ENCODE measurements around the gene SLC37A3.
"Not testable (repeated sequence)": the region's sequence is repeated elsewhere in the genome, so short reads cannot be mapped to it uniquely, and the experiment has no call there.

The SLC37A3 gene

DNA sequence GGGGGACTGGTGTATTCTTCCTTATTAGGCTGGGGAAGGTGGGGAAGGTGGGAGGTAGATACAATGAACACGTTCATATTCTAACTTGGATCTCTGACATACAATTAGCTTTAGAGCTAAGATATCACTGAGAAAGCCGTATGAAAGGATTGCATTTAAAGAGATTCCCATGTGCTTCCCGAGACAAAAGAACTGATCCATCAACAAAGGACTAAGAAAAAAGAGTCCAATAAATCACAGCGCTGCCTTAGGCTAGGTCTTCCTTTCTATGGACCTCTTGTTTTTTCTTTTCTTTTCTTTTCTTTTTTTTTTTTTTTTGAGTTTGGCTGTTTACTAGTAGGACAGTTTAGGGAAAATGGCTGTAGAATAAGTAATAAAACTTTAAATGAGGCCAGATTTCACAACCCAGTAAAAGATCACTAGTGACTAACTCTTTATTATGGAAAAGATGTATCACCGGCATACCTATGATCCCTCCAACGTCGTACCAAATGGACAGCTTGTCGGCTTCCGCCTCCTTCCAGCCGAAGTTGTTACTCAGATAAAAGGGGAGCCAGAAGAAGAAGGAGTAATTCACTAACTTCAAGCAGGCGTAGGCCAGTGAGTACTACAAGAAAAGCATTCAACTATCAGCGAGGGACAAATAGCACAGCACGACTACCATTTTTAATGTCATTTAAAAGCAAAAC is 50.0 kb downstream of the SLC37A3 start:
- no peak for DNase-seq (ENCODE audit: low spot score)

DNA sequence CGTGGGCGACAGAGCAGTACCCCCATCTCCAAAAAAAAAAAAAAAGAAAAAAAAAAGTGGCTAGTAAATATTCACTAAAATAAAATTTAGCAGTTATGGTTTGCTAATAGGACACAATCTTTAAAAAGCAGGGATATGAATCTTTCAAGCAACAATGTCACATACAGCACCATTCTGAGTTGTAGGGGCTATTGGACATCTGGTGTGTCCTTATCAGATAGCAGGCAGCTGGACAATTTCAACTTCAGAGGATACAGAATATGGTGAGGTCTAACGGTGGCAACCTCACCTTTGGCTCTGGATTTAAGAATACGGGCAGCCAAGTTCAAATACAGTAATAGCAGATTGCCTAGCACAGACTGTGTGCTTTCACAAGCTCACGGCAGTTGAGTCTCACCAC is 51.1 kb downstream of the SLC37A3 start:
- DNase-seq (ENCODE audit: low spot score): no peak

DNA sequence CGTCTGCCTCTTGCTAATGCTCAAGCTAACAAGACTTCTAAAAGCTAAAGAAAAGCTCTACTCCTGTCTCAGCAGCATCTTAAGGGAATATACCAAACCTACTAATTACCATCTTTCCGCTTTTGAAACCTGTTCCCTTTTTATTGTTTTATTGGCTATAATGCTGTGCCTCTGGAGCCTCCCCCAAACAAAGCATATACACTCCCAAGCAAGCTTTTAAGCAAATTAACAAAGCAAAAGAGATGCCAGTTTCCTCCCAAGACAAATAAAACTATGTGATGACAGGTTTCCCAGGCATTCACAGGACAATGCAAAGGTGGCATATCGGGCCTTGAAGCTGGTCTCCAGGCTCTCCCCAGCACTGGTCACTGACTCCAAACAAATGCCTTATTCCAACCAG is 52.9 kb downstream of the SLC37A3 start:
- DNase-seq (ENCODE audit: low spot score): no peak

DNA sequence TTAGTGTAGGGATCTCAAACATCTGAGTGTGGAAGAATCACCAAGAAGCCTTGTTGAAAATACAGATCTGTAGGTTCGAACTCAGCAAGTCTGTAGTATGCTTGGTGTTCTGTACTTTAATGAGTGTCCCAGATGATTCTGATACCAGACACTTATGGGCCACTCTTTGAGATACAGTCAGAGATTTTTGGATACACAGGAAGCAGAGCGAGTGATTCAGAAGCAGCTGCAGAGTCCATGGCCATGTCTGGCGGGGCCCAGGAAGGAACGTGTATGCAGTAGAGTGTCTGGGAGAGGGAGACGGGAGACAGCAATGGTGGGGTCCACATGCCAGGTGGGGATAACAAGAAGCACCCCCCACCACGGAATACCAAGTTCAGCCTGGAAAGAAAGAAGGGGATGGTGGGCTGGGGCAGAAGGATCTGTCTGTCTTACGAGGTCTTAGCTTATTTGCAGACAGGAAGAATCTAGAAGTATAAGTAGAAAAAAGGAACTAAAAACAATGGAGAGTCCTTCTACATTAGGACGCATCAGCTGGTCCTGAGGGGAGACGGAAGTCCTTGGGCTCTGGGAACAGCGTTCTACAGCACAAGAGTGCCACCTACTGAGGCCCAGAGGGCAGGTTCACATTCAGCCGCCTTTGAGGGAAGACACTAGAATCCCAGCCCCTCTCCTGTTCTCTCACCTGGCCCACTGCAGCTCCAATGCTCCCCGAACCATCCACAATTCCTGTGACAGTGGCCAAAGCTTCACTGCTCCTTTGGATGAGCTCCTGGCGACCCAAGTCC is 55.4 kb downstream of the SLC37A3 start:
- DNase-seq (ENCODE audit: low spot score): peak; percentile 67

DNA sequence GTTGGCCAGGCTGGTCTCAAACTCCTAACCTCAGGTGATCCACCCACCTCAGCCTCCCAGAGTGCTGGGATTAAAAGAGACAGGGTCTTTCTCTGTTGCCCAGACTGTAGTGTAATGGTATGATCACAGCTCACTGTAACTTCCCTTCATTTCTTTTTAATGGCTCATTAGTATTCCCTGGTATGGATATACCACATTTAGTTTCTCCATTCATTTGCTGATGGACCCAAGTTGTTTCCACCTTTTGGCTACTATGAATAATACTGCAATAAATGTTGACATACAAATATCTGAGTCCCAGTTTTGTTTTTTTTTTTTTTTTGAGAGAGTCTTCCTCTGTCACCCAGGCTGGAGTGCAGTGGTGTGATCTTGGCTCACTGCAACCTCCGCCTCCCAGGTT is 59.4 kb downstream of the SLC37A3 start:
- not testable (repeated sequence) for DNase-seq (ENCODE audit: low spot score)

DNA sequence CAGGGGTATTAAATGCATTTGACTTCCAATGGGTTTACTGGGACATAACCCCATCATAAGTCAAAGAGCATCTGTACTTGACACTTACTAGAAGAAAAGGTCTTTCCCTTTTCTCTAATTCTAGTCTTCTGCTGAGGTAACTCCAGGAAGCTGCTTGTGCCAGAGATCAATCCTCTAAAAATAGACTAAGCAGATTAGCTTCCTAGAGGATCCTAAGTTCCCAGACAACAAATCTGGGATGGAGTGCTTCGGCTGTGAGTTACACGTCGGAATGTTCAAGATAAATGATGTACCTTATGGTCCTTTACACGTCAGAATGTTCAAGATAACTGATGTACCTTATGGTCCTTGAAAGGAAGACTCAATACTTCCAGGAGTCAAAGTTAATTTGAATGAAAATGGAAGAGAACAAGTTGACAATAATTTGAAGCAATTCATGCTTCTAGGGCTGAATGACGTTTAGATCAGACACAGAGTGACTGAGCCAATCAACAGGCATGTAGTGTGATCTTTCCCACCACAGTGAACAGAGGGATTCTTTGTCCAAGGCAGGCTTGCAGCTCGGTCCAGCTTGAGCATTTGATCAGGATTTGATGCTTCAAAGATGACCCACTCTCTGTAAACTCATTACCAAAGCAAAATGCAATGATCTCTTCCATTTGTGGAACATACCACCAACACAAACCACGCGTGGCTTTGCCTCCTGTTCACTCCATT is 63.8 kb downstream of the SLC37A3 start:
- DNase-seq (ENCODE audit: low spot score): no peak

DNA sequence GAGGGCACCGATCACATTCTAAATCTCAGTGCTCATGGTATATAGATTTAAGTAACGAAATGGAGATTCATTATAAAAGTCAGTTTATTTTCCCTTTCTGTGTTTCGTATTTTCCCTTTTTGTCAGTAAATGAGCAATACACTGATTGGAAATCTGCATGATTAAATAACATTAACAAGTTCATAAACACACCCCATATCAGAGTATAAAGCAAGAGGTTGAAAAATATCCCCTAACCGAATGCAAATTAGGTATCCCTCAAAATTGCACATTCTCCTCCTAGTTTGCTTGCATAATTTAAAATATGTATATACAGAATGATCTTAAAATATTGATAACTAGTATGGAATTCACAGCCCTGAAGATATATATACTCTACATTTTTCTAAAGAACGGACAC is 64.6 kb downstream of the SLC37A3 start:
- no peak for DNase-seq (ENCODE audit: low spot score)

DNA sequence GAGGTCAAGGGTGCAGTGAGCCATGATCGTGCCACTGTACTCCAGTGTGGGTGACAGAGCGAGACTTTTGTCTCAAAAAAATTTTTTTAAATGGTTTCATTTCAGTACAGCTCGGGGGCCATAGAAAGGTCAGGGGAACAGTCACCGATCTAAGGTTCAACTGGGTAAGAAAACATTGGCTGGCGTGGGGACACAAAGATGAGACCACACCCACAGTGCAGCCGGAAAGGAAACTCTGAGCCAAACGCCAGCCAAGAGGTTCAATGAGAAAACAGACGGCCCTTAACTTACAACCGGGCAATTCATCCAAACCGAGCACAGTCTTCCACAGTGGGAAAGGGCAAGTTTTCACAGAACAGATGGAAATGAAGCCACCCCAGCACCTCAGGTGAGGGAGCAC is 65.1 kb downstream of the SLC37A3 start:
- no peak for DNase-seq (ENCODE audit: low spot score)

DNA sequence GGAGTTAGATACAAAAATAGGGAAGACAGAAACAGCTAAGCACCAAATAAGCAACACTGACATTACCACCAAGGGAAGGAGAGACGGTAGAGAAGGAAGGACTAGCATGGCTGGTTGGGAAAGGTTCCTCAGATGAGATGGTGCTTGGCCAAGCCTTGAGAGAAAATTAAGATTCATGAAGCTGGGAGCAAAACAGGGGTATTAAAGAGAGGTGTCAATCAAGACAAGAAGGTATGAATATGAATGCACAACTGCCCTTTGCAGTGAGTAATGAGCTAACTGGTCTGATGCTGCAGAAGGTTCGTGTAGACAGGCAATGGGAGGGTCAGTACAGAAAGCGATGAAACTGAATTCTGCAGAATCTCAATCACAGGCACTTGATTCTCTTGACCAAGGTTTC is 67.7 kb downstream of the SLC37A3 start:
- no peak for DNase-seq (ENCODE audit: low spot score)

DNA sequence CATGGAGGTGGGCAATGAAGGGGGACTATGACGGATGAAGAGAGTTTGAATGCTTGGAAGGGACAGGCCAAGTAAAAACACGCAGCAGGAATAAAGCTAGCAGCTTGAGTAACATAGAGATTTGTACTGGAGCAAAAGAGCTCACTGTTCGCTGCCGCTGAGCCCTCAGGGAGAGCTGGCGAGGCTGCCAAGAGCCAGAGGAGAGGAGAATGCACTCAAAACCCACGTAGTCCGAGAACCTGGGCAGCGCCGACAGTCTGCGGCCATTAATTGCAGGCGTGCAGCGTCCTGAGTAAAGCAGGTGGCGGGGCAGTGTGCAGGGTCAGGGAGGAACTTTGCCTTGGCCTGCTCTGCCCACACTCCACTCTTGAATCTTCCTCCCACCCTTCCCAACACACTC is 68.2 kb downstream of the SLC37A3 start:
- no peak for DNase-seq (ENCODE audit: low spot score)

DNA sequence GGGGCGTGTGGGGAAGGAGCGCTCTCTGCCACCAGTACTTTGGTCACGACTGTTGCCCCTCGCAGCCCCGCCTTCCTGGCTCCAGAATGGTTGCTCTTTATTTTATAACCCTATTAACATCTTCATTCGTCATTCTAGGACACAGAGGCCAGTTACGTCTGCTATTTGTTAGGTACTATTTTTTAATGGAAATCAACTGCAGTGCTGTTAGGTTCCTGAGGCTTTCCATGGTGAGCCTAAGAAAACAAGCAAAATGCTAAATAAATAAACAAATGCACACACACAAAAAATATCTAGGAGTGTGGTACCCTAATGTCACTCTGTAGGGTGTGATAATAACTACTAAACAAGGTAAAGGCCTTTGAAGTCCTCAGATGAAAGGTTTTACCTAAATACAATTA is 71.1 kb downstream of the SLC37A3 start:
- no peak for DNase-seq (ENCODE audit: low spot score)

DNA sequence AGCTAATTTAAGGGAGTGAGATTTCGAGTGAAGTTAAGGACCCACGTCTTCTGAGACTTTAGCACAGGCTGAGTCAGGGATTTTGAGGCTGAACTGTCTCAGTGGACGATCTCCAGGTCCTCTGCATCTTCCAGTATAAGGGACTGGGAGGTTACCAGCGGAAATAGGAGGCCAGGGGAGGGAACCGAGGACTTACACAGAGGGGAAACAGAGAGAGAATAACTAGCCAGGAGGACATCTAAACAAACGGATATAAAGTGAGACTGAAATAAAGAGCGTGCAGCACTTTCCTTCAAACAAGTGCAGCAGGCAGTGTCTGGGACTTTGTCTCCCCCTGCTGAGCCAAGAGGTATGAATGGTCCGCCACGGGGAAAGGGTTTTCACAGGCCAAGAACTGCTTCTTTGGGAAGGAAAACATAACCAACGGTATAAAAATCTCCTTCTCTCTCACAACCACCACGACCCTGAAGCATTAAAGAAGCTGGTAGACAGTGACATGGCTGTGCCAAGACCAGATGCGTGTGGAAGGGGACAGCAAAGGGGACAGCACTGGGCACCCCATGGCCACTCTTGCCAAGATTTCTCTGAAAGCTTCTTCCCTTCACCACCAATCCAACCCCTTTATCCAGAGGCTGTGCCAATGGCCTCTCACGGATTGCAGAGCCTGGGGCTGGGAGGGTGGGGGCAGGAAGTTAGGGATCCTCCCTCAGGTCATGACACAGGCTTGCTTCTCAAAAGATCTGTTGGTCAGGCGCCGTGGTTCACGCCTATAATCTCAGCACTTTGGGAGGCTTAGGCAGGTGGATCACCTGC is 72.0 kb downstream of the SLC37A3 start:
- DNase-seq (ENCODE audit: low spot score): no peak

DNA sequence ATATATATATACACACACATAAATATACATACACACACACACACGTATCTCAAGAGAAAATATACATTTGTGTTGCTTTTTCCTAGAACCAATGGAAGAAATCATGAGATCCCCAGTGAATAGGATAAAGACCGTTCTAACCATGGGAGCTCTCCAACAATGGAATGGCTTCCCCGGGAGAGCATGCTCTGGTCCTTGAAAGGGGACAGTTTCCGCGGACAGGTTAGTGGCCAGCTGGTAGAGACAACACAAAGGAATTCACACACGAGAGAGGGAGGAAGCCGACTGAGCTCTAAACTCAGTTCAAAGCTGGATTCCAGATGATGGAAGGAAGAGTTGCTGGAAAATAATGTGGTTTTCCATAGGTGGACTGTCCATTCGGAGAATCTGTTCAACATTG is 72.7 kb downstream of the SLC37A3 start:
- no peak for DNase-seq (ENCODE audit: low spot score)

DNA sequence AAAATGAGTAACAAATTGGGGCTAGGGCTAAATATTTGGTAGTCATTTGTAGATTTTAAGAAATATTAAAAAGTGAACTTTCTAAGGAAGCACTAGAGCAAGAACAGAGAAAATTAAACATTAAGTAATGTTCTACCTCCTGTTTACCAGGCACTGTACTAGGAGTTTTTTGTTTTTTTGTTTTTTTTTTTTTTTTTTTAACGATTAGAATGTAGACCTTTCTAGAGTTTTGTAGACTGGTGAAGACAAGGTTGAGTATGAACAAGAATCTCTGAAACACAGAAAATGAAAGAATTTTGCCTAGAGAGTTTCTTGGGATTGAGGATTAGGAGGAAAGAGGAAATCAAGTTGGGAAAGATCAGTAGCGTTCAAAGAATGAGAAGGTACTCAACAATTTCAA is 73.6 kb downstream of the SLC37A3 start:
- DNase-seq (ENCODE audit: low spot score): no peak

DNA sequence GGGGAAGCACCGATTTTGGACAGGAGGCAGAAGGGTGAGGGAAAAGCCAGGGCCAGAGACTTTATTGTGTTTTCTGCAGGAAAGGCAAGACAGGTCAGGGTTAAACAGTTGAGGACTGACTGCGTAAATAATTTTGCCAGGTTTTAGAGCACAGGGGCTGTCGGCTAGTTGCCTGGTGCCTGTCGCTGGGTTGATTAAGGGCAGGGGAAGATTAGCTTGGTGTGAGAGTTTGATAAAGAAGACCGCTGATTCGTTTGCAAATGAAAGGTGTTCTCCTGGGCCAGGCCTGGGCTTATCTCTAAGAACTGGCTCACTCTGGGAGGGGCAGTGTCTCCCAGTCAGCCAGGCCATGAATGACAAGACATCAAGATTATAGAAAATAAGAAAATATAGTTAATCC is 75.6 kb downstream of the SLC37A3 start:
- no peak for DNase-seq (ENCODE audit: low spot score)

DNA sequence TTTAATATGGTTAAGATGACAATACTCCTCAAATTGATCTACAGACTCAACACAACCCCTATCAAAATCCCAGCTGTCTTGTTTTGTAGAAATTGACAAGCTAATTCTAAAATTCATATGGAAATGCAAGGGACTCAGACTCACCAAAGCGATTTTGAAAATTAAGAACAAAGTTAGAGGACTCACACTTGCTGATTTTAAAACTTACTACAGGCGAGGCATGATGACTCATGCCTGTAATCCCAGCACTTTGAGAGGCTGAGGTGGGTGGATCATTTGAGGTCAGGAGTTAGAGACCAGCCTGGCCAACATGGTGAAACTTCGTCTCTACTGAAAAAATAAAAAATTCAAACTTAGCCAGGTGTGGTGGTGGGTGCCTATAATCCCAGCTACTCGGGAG is 78.3 kb downstream of the SLC37A3 start:
- not testable (repeated sequence) for DNase-seq (ENCODE audit: low spot score)

DNA sequence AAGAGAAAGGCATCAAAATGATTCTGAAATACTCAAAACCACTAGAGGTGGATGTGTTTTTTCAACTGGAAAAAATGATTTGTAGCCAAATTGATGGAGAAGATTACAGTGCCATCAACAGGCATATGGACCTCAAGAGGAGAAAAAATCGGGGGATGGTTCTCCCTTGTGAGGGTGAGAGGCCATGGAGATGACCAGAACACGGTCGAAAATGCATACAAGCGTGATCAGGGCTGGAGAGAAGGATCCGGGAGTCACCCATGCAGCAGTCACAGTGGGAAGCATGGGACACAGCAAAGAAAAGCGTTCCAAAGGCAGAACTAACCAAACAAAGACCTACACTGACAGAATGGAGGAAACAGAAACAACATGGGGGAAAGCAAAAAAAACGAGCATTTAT is 80.3 kb downstream of the SLC37A3 start:
- no peak for DNase-seq (ENCODE audit: low spot score)

DNA sequence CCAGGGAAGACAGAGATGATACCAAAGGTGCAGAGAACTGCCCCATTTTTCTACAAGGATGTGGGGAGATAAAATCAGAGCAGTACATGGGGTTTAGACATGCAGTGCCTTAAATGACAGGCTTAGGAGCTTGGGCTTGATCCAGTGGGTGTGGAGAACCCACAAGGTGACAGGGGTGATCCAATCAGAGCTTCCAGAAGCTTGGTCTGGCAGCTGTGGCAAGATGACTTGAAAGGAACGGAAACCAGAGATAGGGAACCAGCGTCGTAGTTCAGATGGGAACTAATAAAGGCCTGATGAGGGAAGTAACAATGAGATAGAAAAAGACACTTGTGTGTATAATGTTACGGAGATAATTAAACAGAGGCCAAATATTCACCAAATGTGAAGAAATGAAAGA is 80.7 kb downstream of the SLC37A3 start:
- DNase-seq (ENCODE audit: low spot score): no peak

DNA sequence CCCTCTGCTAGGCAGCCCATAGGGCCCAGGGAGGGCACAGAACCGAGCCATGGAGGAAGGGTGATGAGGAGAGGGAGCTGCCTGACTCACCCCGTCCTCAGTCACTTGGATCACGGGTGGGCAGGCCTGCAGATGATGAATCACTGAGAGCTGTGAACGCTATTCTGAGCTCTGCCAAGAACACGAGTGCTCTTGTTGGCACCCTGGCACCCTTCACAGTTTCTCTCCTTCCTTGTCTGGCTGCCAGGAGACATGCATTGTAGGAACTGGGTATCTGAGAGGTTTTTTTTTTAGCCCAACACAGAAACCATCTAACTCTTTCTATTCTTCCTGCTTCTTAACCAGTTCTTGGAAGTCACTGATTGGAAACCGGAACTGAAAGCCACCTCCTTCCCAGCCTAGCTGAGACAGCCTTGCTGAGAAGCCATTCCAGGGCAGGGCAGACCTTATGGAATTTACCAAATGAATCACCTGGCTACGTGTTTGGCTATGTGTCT is 82.1 kb downstream of the SLC37A3 start:
- no peak for DNase-seq (ENCODE audit: low spot score)

DNA sequence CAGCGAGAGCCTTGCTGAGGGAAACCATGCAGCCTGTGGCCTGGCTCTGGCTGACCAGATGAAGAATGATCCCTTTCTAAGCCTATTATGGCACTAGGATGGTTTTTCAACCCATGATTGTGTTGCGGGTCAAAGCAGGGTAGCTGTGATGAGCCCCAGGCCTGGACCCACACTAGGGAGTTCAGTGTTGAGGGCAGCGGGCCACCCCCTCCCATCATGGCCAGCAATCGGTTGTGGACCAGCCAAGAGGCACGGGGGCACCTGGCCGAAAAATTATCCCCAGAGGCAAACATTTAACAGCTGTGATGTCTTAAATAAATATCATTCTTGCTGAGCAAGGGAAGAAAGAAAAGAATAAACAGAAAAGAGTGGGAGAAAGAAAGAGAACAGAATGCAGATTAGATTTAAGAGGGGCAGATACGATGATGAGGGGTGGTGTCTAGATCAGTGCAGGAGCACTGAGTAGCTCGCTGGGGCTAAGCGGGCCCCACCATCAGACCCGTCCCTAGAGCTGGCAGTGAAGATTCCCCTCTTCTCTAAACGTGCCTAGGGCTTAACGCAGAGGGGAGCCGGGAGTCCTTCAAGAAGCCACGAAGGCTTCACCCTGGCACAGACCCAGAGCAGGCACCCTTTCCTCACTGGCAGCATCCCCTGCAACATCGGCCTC is 82.7 kb downstream of the SLC37A3 start:
- DNase-seq (ENCODE audit: low spot score): no peak

Data from kidney capillary endothelial cell (primary cell).